Activated B cell treated with CpG ODN at 0.5 μM for 24 hours (primary cell): ENCODE results near the gene ZNF610. TPM values are rescaled to one million over a fixed set of nuclear protein-coding genes. Genes with fewer than 3 reads are reported as not detected.

ENCODE experiments used
- total RNA-seq: library from RNA; stranded (reverse); gene quantifications from 2 replicates; pipeline ENCODE4 v1.2.3, GENCODE V29; 2022

Gene ZNF610
- total RNA-seq, 1 donor from 2014 or later = 2.0 TPM

Other genes starting within 250 kb of the ZNF610 start
- gene ZNF841, start 240.5 kb upstream of the ZNF610 start, total RNA-seq = 34.7 and 42.7 TPM in 2 replicates
- 7.3 and 7.4 TPM in 2 replicates for gene ZNF616, start 196.3 kb upstream of the ZNF610 start, total RNA-seq
- 27.4 and 28.0 TPM in 2 replicates for gene ZNF836, start 164.6 kb upstream of the ZNF610 start, total RNA-seq
- gene PPP2R1A, start 146.2 kb upstream of the ZNF610 start, total RNA-seq = 244 and 245 TPM in 2 replicates
- gene ZNF766, start 66.7 kb upstream of the ZNF610 start, total RNA-seq = 33.0 and 35.0 TPM in 2 replicates
- 24.0 and 25.5 TPM in 2 replicates for gene ZNF480, start 39.1 kb upstream of the ZNF610 start, total RNA-seq
- gene ZNF880, start 33.7 kb downstream of the ZNF610 start, total RNA-seq = 28.0 and 29.5 TPM in 2 replicates
- 29.8 and 40.3 TPM in 2 replicates for gene ZNF528, start 61.6 kb downstream of the ZNF610 start, total RNA-seq
- gene ZNF534, start 92.9 kb downstream of the ZNF610 start, total RNA-seq = 0.16 TPM in 1 of 2 replicates, not detected in the other
- gene ZNF578, start 117.3 kb downstream of the ZNF610 start, total RNA-seq = 2.6 and 2.8 TPM in 2 replicates
- 31.1 and 33.7 TPM in 2 replicates for gene ZNF808, start 191.4 kb downstream of the ZNF610 start, total RNA-seq
- gene ZNF701, start 234.0 kb downstream of the ZNF610 start, total RNA-seq = 30.6 and 32.7 TPM in 2 replicates